ENCODE data around the gene GJD2. TPM values are rescaled to one million over a fixed set of nuclear protein-coding genes. Genes with fewer than 3 reads are reported as not detected.

Gene GJD2
- total and polyA plus RNA-seq, 2 of the 13 experiments (the other 11 are each of a cell fraction or from before 2014, with no cell fraction given) = not detected

DNA sequence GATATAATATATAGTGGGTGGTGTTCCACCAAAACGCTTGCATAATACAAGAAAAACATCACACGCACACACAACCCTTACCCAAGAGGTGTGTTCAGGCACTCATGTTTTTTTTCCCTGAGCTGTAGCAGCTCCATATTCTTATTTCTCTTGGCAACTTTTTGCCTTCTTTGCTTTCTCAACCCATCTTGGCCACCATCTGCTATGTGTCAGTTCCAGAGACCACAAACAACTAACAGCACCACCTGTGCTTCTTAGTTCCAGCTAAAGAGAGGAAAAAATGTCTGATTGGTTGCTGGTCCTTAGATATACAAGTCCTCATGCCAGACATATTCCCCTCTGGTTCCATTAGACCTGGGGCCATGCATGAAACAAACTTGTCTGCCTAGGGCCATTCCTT is 28.6 kb upstream of the GJD2 start:
- Histone ChIP-seq H3K4me2 (ENCODE audit: low read depth, low read length) (no peak overlapping the region), H2AFZ (ENCODE audit: low read length) (no peak overlapping the region), H3K27ac (ENCODE audit: extremely low read length, insufficient read depth, low read length) (no peak overlapping the region), H3K4me3 (replicated peaks in 1 of 3; ENCODE audit: insufficient read depth in 1 of 3, low read depth in 2 of 3, low read length in 3 of 3) (no peak overlapping the region), H3K9me3 (ENCODE audit: low read length) (no peaks in the 10 kb centered on the region), H4K20me1 (ENCODE audit: insufficient read depth, low read length) (no peaks in the 10 kb centered on the region), H3K36me3 (replicated peaks in 1 of 2; ENCODE audit: control insufficient read depth in 1 of 2, insufficient read depth in 2 of 2, low read length in 2 of 2) (no peaks in the 10 kb centered on the region), H3K79me2 (ENCODE audit: insufficient read depth, low read length) (no peaks in the 10 kb centered on the region), H3K4me1 (ENCODE audit: insufficient read depth, low read length) (no peaks in the 10 kb centered on the region), H3K27me3 (ENCODE audit: control insufficient read depth in 1 of 2, insufficient read depth in 2 of 2, low read length in 2 of 2) (peaks cover 0 to 1% of the 10 kb centered on the region in 2 experiments; a peak in 1 of 5 replicates), H3K9ac (ENCODE audit: insufficient read depth, low read depth, low read length) (no peak overlapping the region)
- in situ Hi-C loops (cut with HindIII; ENCODE audit: extremely low pct_ligation_motif_present, low pct_unique_long_range_greater_than_20kb) (no loop called here), intact Hi-C loops (cut with micrococcal nuclease; ENCODE audit: unreplicated experiment) (no loop called here)
- ATAC-seq (no peak), DNase-seq (ENCODE audit: low spot score) (no peak), FAIRE-seq (no peak)
- TF ChIP-seq, protein P1, sequence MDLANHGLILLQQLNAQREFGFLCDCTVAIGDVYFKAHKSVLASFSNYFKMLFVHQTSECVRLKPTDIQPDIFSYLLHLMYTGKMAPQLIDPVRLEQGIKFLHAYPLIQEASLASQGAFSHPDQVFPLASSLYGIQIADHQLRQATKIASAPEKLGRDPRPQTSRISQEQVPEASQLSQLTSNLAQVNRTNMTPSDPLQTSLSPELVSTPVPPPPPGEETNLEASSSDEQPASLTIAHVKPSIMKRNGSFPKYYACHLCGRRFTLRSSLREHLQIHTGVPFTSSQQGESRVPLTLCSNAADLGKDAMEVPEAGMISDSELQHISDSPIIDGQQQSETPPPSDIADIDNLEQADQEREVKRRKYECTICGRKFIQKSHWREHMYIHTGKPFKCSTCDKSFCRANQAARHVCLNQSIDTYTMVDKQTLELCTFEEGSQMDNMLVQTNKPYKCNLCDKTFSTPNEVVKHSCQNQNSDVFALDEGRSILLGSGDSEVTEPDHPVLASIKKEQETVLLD (CRISPR knock-in tag; IDR thresholded peaks at IDR 0.05; ENCODE audit: low read depth) = no peak
- TF ChIP-seq MBNL3 (CRISPR knock-in tag; conservative IDR thresholded peaks at IDR 0.05) (no peak), ZNF883 (CRISPR knock-in tag; IDR thresholded peaks at IDR 0.05; ENCODE audit: not compliant biosample characterization) (no peak), CBX2 (IDR thresholded peaks at IDR 0.05; ENCODE audit: low read depth, low read length) (no peak), CBX2 (CRISPR knock-in tag; IDR thresholded peaks at IDR 0.05; ENCODE audit: low read depth) (no peak), NFE2 (CRISPR knock-in tag; IDR thresholded peaks at IDR 0.05) (no peak), ZNF20 (CRISPR knock-in tag; IDR thresholded peaks at IDR 0.05) (no peak), HHEX (CRISPR knock-in tag; IDR thresholded peaks at IDR 0.05) (no peak), ZNF672 (CRISPR knock-in tag; IDR thresholded peaks at IDR 0.05) (no peak), ZKSCAN1 (IDR thresholded peaks at IDR 0.05; ENCODE audit: low read length) (no peak), SRSF1 (optimal IDR thresholded peaks at IDR 0.05; ENCODE audit: low read depth, low read length) (no peak), SOX6 (IDR thresholded peaks at IDR 0.05) (no peak), SOX6 (CRISPR knock-in tag; IDR thresholded peaks at IDR 0.05) (no peak)
- 34% methylated on average over 2 of the region's 2 CpGs for WGBS (ENCODE audit: low lambda C conversion rate)
- POLR2A ChIA-PET = no interaction called here
- BruUV-seq (replicated peaks) = no TSS peak
- CTCF ChIA-PET (ENCODE audit: low intra/inter-chr PET ratio, low total read pairs) = no interaction called here
